Measurements from ENCODE around the gene RDH16. TPM values are rescaled to one million over a fixed set of nuclear protein-coding genes. Genes with fewer than 3 reads are reported as not detected.

RDH16 gene
- total and polyA plus RNA-seq, 10 donors: 0.86 to 3.9 (median 2.6) TPM

DNA sequence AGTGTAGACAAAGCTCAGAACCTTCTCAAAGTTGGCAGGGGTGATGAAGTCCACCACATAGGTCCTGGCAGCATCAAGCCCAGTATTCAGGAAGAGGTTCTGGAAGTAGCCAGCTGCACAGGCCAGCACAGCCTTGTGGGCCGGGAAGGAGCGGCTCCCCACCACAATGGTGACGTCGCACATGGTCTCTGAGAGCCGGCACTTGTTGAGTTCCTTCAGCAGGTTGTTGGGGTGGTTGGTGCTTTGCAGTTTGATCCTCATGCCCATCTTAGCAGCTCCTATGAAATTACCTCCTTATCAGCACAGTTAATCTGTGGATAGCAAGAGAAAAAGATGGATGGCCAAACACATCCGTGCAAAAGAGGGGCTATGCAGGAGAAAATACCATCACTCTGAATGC is 47.2 kb upstream of the RDH16 start:
- Histone ChIP-seq H3K9me3 (no peaks in the 10 kb centered on the region), H3K27ac (peak overlapping the region in 1 of 8 donors; percentile 89), H3K4me1 (peaks cover 34 to 92% (median 77%) of the 10 kb centered on the region in 6 donors), H3K36me3 (peaks cover 3 to 50% (median 28%) of the 10 kb centered on the region in 6 donors), H3K27me3 (replicated peaks in 1 of 7) (no peaks in the 10 kb centered on the region), H3K4me3 (peak overlapping the region in 1 of 8 donors; percentile 94)
- intact Hi-C loops (cut with DNase I; ENCODE audit: low total_unique reads): loop anchor here (5.0 kb wide), 2 partner anchors 58 to 113 kb away; no protein-coding TSS in a partner anchor
- WGBS, 5 donors: 67 to 88% (median 74%) methylated on average over 4 to 6 of the region's 6 CpGs
- TF ChIP-seq POLR2A (IDR thresholded peaks at IDR 0.05): no peak
- no peak for DNase-seq

DNA sequence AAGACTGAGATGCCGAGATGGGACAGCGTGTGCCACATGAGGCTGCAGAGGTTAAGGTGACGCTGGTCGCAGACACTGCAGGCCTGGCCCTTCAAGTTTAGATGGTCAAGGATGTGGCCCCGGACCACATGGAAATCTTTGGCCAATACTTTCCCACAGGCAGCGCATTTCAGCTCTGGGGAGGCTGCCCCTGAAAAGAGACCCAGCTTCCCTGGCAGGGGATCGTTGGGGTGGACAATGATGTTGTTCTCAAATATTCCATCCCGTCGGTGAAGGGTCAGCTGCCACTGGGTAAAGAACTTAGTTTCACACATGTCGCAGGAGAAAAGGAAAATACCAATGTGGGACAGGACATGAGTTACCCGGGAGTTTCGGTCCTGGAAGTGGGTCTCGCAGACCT is 46.0 kb upstream of the RDH16 start:
- 88 to 96% (median 93%) methylated on average over 13 of the region's 13 CpGs for WGBS, 5 donors

DNA sequence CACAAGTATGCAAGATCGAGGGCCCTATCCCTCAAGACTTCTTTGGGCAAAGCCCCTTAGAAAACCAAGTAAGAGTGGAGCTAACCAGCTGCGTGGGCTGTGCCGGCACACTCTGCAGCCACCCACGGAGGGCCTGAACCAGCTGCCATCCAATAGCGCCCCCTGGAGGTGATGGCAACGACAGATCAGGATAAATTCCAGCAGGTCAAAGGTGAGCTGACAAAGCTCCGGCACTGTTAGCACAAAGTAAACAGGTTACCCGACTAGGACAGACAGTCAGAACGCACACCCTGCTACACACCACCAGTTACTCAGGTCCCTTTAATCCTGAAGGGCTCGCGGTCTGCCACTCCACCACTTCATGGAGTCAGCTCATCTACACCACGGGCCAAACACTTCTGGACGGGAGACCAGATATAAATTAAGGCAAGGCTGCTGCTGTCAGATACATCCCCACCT is 44.1 kb upstream of the RDH16 start:
- H3K4me3 ChIP-seq: peak overlapping the region in 1 of 8 donors; percentile 8
- peaks cover 3 to 77% (median 28%) of the 10 kb centered on the region in 6 donors for H3K36me3 ChIP-seq
- no peaks in the 10 kb centered on the region for H3K27me3 ChIP-seq (replicated peaks in 1 of 7)
- H3K4me1 ChIP-seq: peaks cover 37 to 95% (median 76%) of the 10 kb centered on the region in 6 donors
- peak overlapping the region in 7 of 8 donors; percentile 6 to 85 (median 65) for H3K27ac ChIP-seq
- WGBS, 5 donors: 32 to 46% (median 36%) methylated on average over 13 of the region's 13 CpGs
- DNase-seq: peak; percentile 88
- no peaks in the 10 kb centered on the region for H3K9me3 ChIP-seq
- TF ChIP-seq, protein P1, sequence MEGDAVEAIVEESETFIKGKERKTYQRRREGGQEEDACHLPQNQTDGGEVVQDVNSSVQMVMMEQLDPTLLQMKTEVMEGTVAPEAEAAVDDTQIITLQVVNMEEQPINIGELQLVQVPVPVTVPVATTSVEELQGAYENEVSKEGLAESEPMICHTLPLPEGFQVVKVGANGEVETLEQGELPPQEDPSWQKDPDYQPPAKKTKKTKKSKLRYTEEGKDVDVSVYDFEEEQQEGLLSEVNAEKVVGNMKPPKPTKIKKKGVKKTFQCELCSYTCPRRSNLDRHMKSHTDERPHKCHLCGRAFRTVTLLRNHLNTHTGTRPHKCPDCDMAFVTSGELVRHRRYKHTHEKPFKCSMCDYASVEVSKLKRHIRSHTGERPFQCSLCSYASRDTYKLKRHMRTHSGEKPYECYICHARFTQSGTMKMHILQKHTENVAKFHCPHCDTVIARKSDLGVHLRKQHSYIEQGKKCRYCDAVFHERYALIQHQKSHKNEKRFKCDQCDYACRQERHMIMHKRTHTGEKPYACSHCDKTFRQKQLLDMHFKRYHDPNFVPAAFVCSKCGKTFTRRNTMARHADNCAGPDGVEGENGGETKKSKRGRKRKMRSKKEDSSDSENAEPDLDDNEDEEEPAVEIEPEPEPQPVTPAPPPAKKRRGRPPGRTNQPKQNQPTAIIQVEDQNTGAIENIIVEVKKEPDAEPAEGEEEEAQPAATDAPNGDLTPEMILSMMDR (IDR thresholded peaks at IDR 0.05 in 8 of 11, conservative IDR thresholded peaks at IDR 0.05 in 3 of 11): peak; percentile 41 to 85 (median 68)
- peak; percentile 43 to 70 (median 61) for TF ChIP-seq POLR2AphosphoS5 (IDR thresholded peaks at IDR 0.05)
- no peak for TF ChIP-seq POLR2A (IDR thresholded peaks at IDR 0.05)
- intact Hi-C loops (cut with DNase I; ENCODE audit: low total_unique reads): no loop called here

More for the DNA sequence above, 46.0 kb upstream of the RDH16 start:
- no peak overlapping the region for H3K27ac ChIP-seq
- no peak overlapping the region for H3K4me3 ChIP-seq
- peak; percentile 54 for DNase-seq
- H3K9me3 ChIP-seq: no peaks in the 10 kb centered on the region
- TF ChIP-seq POLR2AphosphoS5 (IDR thresholded peaks at IDR 0.05): no peak
- TF ChIP-seq, protein P1 (IDR thresholded peaks at IDR 0.05 in 8 of 11, conservative IDR thresholded peaks at IDR 0.05 in 3 of 11): no peak
- no peak for TF ChIP-seq POLR2A (IDR thresholded peaks at IDR 0.05)
- H3K27me3 ChIP-seq (replicated peaks in 1 of 7): no peaks in the 10 kb centered on the region
- intact Hi-C loops (cut with DNase I; ENCODE audit: low total_unique reads): no loop called here
- peaks cover 43 to 96% (median 84%) of the 10 kb centered on the region in 6 donors for H3K4me1 ChIP-seq
- H3K36me3 ChIP-seq: peaks cover 3 to 57% (median 28%) of the 10 kb centered on the region in 6 donors

DNA sequence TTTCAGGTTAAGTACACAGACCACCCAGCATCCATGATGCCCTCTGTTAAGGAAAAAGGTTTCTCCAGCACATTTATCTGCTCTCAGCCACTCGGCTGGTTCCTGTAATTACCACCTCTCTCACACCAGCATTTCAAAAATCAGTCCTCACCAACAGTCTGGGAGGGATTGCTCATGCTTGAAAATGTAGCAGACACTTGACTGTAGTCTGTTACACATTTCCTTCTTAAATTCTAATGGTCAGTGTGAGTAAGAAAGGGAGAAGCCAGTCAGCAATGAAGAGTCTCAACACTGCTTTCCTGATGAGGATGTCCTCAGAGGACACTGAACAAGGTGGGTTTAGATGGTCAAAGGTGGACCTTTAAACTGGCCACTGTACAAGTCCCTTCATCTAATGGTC is 43.0 kb upstream of the RDH16 start:
- 56 to 94% (median 66%) methylated on average over 1 of the region's 1 CpG for WGBS, 5 donors
- no peak for DNase-seq
- intact Hi-C loops (cut with DNase I; ENCODE audit: low total_unique reads): no loop called here
- Histone ChIP-seq H3K36me3 (peaks cover 3 to 87% (median 28%) of the 10 kb centered on the region in 6 donors), H3K27ac (peak overlapping the region in 5 of 8 donors; percentile 65 to 85 (median 79)), H3K27me3 (replicated peaks in 1 of 7) (no peaks in the 10 kb centered on the region), H3K4me1 (peaks cover 36 to 98% (median 75%) of the 10 kb centered on the region in 6 donors), H3K4me3 (no peak overlapping the region), H3K9me3 (no peaks in the 10 kb centered on the region)
- TF ChIP-seq, protein P1 (IDR thresholded peaks at IDR 0.05 in 8 of 11, conservative IDR thresholded peaks at IDR 0.05 in 3 of 11): no peak
- TF ChIP-seq POLR2AphosphoS5 (IDR thresholded peaks at IDR 0.05) (no peak), POLR2A (IDR thresholded peaks at IDR 0.05) (no peak)
